ENCODE measurements around the gene COL5A1.

Gene COL5A1

GRCh38 chr9:134695144-134695543 is 53.5 kb downstream of the COL5A1 start:
- Histone ChIP-seq H3K4me3 (replicated peaks; ENCODE audit: insufficient read depth, low read length) (no peak overlapping the region), H3K27me3 (ENCODE audit: insufficient read depth, poor library complexity, severe bottlenecking) (peaks cover 4% of the 10 kb centered on the region), H3K27ac (replicated peaks) (no peak overlapping the region)
- no peak for DNase-seq (ENCODE audit: low read depth in 1 of 2, low spot score in 1 of 2)
- TF ChIP-seq REST (IDR thresholded peaks at IDR 0.05; ENCODE audit: insufficient replicate concordance, low read depth), result no peak
- no peak for TF ChIP-seq SPI1 (IDR thresholded peaks at IDR 0.05; ENCODE audit: borderline replicate concordance, low read depth)
- no peak for TF ChIP-seq GABPA (IDR thresholded peaks at IDR 0.05; ENCODE audit: low read depth)
- TF ChIP-seq POLR2AphosphoS5 (IDR thresholded peaks at IDR 0.05; ENCODE audit: low read depth), result no peak

GRCh38 chr9:134696433-134696832 is 54.8 kb downstream of the COL5A1 start:
- no peak for TF ChIP-seq CTCF (IDR thresholded peaks at IDR 0.05; ENCODE audit: insufficient read depth, low read length)
- no peak for TF ChIP-seq POLR2AphosphoS5 (IDR thresholded peaks at IDR 0.05; ENCODE audit: low read depth)
- TF ChIP-seq GABPA (IDR thresholded peaks at IDR 0.05; ENCODE audit: low read depth), result no peak
- no peak for TF ChIP-seq SPI1 (IDR thresholded peaks at IDR 0.05; ENCODE audit: borderline replicate concordance, low read depth)
- TF ChIP-seq REST (IDR thresholded peaks at IDR 0.05; ENCODE audit: insufficient replicate concordance, low read depth), result no peak
- H3K27ac ChIP-seq (replicated peaks), result no peak overlapping the region
- peaks cover 4% of the 10 kb centered on the region for H3K27me3 ChIP-seq (ENCODE audit: insufficient read depth, poor library complexity, severe bottlenecking)
- no peak for DNase-seq (ENCODE audit: low read depth in 1 of 2, low spot score in 1 of 2)
- H3K4me3 ChIP-seq (replicated peaks; ENCODE audit: insufficient read depth, low read length), result no peak overlapping the region

GRCh38 chr9:134698111-134698510 is 56.5 kb downstream of the COL5A1 start:
- DNase-seq (ENCODE audit: low read depth in 1 of 2, low spot score in 1 of 2), result no peak
- Histone ChIP-seq H3K4me3 (replicated peaks; ENCODE audit: insufficient read depth, low read length) (no peak overlapping the region), H3K27me3 (ENCODE audit: insufficient read depth, poor library complexity, severe bottlenecking) (peaks cover 2% of the 10 kb centered on the region), H3K27ac (replicated peaks) (no peak overlapping the region)
- TF ChIP-seq SPI1 (IDR thresholded peaks at IDR 0.05; ENCODE audit: borderline replicate concordance, low read depth) (no peak), CTCF (IDR thresholded peaks at IDR 0.05; ENCODE audit: insufficient read depth, low read length) (no peak), POLR2AphosphoS5 (IDR thresholded peaks at IDR 0.05; ENCODE audit: low read depth) (no peak), REST (IDR thresholded peaks at IDR 0.05; ENCODE audit: insufficient replicate concordance, low read depth) (no peak)

Data from HL-60 (cell line).